HepG2 (cell line): ENCODE measurements around the gene TMEM107. TPM values are rescaled to one million over a fixed set of nuclear protein-coding genes. Genes with fewer than 3 reads are reported as not detected.
A peak's percentile ranks its signal among the peaks of the same experiment; 100 is the strongest.

Experiments used
- AHR ChIP-seq: IDR thresholded peaks from 2 replicates; pipeline ENCODE4 v1.6.1; 2018; ENCODE audit warnings: missing genetic modification reagents, missing compliant biosample characterization
- ARHGAP35 ChIP-seq: sonication (generic); formaldehyde crosslinking; IDR thresholded peaks from 2 replicates; pipeline ENCODE4 v1.9.0; 2022; ENCODE audit warnings: mild to moderate bottlenecking, inconsistent platforms, moderate library complexity, missing genetic modification reagents, borderline replicate concordance
- ARNT2 ChIP-seq: sonication (generic); formaldehyde crosslinking; IDR thresholded peaks from 2 replicates; pipeline ENCODE4 v1.8.0; 2022; ENCODE audit warnings: mild to moderate bottlenecking, low read depth, missing genetic modification reagents, moderate library complexity
- ATF7-NPFF ChIP-seq: sonication (generic); formaldehyde crosslinking; IDR thresholded peaks from 2 replicates; pipeline ENCODE4 v1.8.1; 2023; ENCODE audit warnings: mild to moderate bottlenecking, low read depth, missing genetic modification reagents, moderate library complexity
- ELF1 ChIP-seq: sonication (generic); formaldehyde crosslinking; IDR thresholded peaks from 2 replicates; pipeline ENCODE4 v1.4.0; 2020; ENCODE audit warnings: missing genetic modification reagents
- FLYWCH1 ChIP-seq: sonication (generic); formaldehyde crosslinking; IDR thresholded peaks from 2 replicates; pipeline ENCODE4 v1.8.1; 2023; ENCODE audit warnings: mild to moderate bottlenecking, missing genetic modification reagents
- FOSL1 ChIP-seq: sonication (generic); formaldehyde crosslinking; IDR thresholded peaks from 2 replicates; pipeline ENCODE4 v1.9.0; 2021; ENCODE audit warnings: missing genetic modification reagents, borderline replicate concordance
- HOXD1 ChIP-seq: sonication (generic); formaldehyde crosslinking; IDR thresholded peaks from 2 replicates; pipeline ENCODE4 v1.5.0; 2020; ENCODE audit warnings: missing genetic modification reagents
- NCOA2 ChIP-seq: sonication (generic); formaldehyde crosslinking; IDR thresholded peaks from 2 replicates; pipeline ENCODE4 v1.8.0; 2022; ENCODE audit warnings: inconsistent platforms
- NR2F1 ChIP-seq, 2 experiments: fragments of 450-650 bp in 1 of 2; formaldehyde crosslinking in 1 of 2; IDR thresholded peaks; 2 replicates each; pipeline versions ENCODE4 v1.5.0 to v1.6.1; 2016 to 2020; ENCODE audit warnings: mild to moderate bottlenecking in 1 of 2, missing compliant biosample characterization in 1 of 2, missing genetic modification reagents in 1 of 2, moderate library complexity in 1 of 2
- RELA ChIP-seq: sonication (generic); formaldehyde crosslinking; IDR thresholded peaks from 2 replicates; pipeline ENCODE4 v1.4.0; 2020; ENCODE audit warnings: missing genetic modification reagents
- TRIM24 ChIP-seq: sonication (generic); formaldehyde crosslinking; IDR thresholded peaks from 2 replicates; pipeline ENCODE4 v1.8.0; 2022; ENCODE audit warnings: mild to moderate bottlenecking, missing genetic modification reagents
- ZBTB42 ChIP-seq: sonication (generic); formaldehyde crosslinking; IDR thresholded peaks from 2 replicates; pipeline ENCODE4 v1.5.0; 2020; ENCODE audit warnings: mild to moderate bottlenecking, missing genetic modification reagents
- ZC3H4 ChIP-seq: sonication (generic); formaldehyde crosslinking; IDR thresholded peaks from 2 replicates; pipeline ENCODE4 v1.4.0; 2020; ENCODE audit warnings: missing genetic modification reagents, borderline replicate concordance
- ZFP36L2 ChIP-seq: sonication (generic); formaldehyde crosslinking; IDR thresholded peaks from 2 replicates; pipeline ENCODE4 v1.4.0; 2020; ENCODE audit warnings: missing genetic modification reagents
- ZNF235 ChIP-seq: sonication (generic); formaldehyde crosslinking; IDR thresholded peaks from 2 replicates; pipeline ENCODE4 v1.8.1; 2023; ENCODE audit warnings: mild to moderate bottlenecking, missing genetic modification reagents, borderline replicate concordance
- ZNF552 ChIP-seq: sonication (generic); formaldehyde crosslinking; IDR thresholded peaks from 2 replicates; pipeline ENCODE4 v1.9.0; 2022; ENCODE audit warnings: missing genetic modification reagents, mild to moderate bottlenecking, borderline replicate concordance
- ZNF724P ChIP-seq: sonication (generic); formaldehyde crosslinking; IDR thresholded peaks from 2 replicates; pipeline ENCODE4 v1.8.0; 2022; ENCODE audit warnings: missing genetic modification reagents, borderline replicate concordance
- ZNF773 ChIP-seq: sonication (generic); formaldehyde crosslinking; IDR thresholded peaks from 2 replicates; pipeline ENCODE4 v1.4.0; 2020; ENCODE audit warnings: missing genetic modification reagents, borderline replicate concordance
- ZNF782 ChIP-seq: sonication (generic); formaldehyde crosslinking; IDR thresholded peaks from 2 replicates; pipeline ENCODE4 v1.4.0; 2020; ENCODE audit warnings: missing genetic modification reagents, mild to moderate bottlenecking, borderline replicate concordance
- ZNF788 ChIP-seq: sonication (generic); formaldehyde crosslinking; IDR thresholded peaks from 2 replicates; pipeline ENCODE4 v1.5.0; 2020; ENCODE audit warnings: mild to moderate bottlenecking, missing genetic modification reagents, borderline replicate concordance
- ZNF879 ChIP-seq: sonication (generic); formaldehyde crosslinking; IDR thresholded peaks from 2 replicates; pipeline ENCODE4 v1.8.1; 2023; ENCODE audit warnings: missing genetic modification reagents
- ZSCAN21 ChIP-seq: sonication (generic); formaldehyde crosslinking; IDR thresholded peaks from 2 replicates; pipeline ENCODE4 v1.8.0; 2022; ENCODE audit warnings: mild to moderate bottlenecking, missing genetic modification reagents, moderate library complexity, borderline replicate concordance
- ZZZ3 ChIP-seq: sonication (generic); formaldehyde crosslinking; IDR thresholded peaks from 2 replicates; pipeline ENCODE4 v1.4.0; 2020; ENCODE audit warnings: missing genetic modification reagents, mild to moderate bottlenecking, borderline replicate concordance
- polyA plus RNA-seq, 8 experiments: library from polyadenylated mRNA; depleted of rRNA in 3 of 8; stranded (reverse) in 7 of 8; unstranded in 1 of 8; fragments of >200 nt; fragmentation: Illumina TruSeq in 4 of 8; extraction: Trizol in 4 of 8; gene quantifications; 2 replicates each; pipeline versions ENCODE4 v1.2.1 to v1.2.3, GENCODE V29; 2011 to 2016; ENCODE audit warnings: low read depth in 4 of 8, missing spikeins in 1 of 8, mixed read lengths in 1 of 8; ENCODE audit not compliant: insufficient read depth in 1 of 8
- total RNA-seq, 5 experiments: library from RNA; depleted of rRNA; stranded (reverse); fragments of >200 nt; fragmentation: Illumina TruSeq; extraction: Trizol; gene quantifications; 2 replicates each; pipeline ENCODE4 v1.2.3, GENCODE V29; 2016; ENCODE audit warnings: low read depth in 1 of 5
- TF ChIP-seq, protein P1 (sequence below): IDR thresholded peaks from 2 replicates; pipeline ENCODE4 v1.6.1; 2016; ENCODE audit warnings: control low read depth
- TF ChIP-seq, protein P2 (sequence below): IDR thresholded peaks from 2 replicates; pipeline ENCODE4 v1.6.1; 2016
- TF ChIP-seq, protein P3 (sequence below): sonication (generic); formaldehyde crosslinking; IDR thresholded peaks from 2 replicates; pipeline ENCODE4 v1.8.1; 2023; ENCODE audit warnings: mild to moderate bottlenecking, missing genetic modification reagents, borderline replicate concordance
- TF ChIP-seq, protein P4 (sequence below): sonication (generic); formaldehyde crosslinking; IDR thresholded peaks from 2 replicates; pipeline ENCODE4 v1.8.0; 2022; ENCODE audit warnings: mild to moderate bottlenecking, missing genetic modification reagents, moderate library complexity

The TMEM107 gene
- total and polyA plus RNA-seq, 2 of the 13 experiments (the other 11 are each of a cell fraction or from before 2014, with no cell fraction given), result 7.2 to 15.3 TPM

DNA sequence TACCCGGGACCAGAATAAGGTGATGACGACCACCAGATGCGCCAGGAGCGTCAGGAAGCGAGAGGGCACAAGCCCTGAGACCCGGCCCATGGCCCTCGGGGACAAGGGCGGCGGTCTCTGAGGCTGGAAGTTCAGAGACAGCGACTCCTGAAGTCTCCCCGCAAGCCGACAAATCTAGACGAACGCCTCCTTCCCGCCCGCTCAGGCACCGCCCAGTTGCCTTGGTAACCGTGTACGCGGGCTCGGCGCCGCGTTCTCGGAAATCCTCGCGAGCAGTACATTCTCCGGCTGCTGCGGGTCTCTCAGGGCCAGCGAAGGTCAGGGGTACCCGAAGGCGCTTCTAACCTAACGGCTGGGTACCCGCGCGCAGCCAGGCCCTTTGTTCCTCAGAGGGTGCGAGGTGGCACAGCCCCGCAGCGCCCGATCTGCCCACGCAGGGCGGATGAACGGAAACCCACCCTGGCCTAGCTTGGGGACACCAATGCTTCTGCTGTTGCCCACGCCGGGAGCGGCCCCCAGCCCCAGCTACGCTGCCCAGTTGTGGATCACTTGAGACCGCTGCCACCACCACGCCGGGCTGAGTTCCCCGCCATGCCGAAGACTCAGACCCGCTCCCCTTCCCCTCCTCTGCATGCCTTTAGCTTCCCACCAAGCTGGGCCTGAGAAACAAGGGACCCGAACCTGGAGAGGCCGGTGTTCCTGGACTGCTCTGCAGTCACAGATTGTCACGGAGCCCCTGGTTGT is at the start of gene TMEM107 (continued):
- TF ChIP-seq, protein P1, sequence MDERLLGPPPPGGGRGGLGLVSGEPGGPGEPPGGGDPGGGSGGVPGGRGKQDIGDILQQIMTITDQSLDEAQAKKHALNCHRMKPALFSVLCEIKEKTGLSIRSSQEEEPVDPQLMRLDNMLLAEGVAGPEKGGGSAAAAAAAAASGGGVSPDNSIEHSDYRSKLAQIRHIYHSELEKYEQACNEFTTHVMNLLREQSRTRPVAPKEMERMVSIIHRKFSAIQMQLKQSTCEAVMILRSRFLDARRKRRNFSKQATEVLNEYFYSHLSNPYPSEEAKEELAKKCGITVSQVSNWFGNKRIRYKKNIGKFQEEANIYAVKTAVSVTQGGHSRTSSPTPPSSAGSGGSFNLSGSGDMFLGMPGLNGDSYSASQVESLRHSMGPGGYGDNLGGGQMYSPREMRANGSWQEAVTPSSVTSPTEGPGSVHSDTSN (CRISPR knock-in tag), result no peak
- TF ChIP-seq ZZZ3 (CRISPR knock-in tag), result no peak
- 0 out of 2 replicates have a peak, but pooled peaks have one; percentile 21 for TF ChIP-seq ZNF879 (CRISPR knock-in tag)
- 0 out of 2 replicates have a peak, but pooled peaks have one; percentile 28 for TF ChIP-seq ARHGAP35 (CRISPR knock-in tag)
- TF ChIP-seq, protein P2, sequence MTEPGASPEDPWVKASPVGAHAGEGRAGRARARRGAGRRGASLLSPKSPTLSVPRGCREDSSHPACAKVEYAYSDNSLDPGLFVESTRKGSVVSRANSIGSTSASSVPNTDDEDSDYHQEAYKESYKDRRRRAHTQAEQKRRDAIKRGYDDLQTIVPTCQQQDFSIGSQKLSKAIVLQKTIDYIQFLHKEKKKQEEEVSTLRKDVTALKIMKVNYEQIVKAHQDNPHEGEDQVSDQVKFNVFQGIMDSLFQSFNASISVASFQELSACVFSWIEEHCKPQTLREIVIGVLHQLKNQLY (CRISPR knock-in tag), result no peak
- TF ChIP-seq ZNF552, result 0 out of 2 replicates have a peak, but pooled peaks have one; percentile 53
- TF ChIP-seq ZNF235 (CRISPR knock-in tag), result no peak
- no peak for TF ChIP-seq FOSL1
- no peak for TF ChIP-seq ZNF773 (CRISPR knock-in tag)
- TF ChIP-seq ZNF724P (CRISPR knock-in tag), result no peak
- no peak for TF ChIP-seq TRIM24
- TF ChIP-seq ZFP36L2, result no peak
- TF ChIP-seq NCOA2, result no peak
- TF ChIP-seq, protein P3, sequence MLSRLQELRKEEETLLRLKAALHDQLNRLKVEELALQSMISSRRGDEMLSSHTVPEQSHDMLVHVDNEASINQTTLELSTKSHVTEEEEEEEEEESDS, result no peak
- TF ChIP-seq ZNF782, result peak; percentile 10; the same call in 1 of the 2 replicates
- TF ChIP-seq ZNF788, result no peak
- peak; percentile 86; the same call in 1 of the 2 replicates for TF ChIP-seq ZSCAN21
- TF ChIP-seq, protein P4, sequence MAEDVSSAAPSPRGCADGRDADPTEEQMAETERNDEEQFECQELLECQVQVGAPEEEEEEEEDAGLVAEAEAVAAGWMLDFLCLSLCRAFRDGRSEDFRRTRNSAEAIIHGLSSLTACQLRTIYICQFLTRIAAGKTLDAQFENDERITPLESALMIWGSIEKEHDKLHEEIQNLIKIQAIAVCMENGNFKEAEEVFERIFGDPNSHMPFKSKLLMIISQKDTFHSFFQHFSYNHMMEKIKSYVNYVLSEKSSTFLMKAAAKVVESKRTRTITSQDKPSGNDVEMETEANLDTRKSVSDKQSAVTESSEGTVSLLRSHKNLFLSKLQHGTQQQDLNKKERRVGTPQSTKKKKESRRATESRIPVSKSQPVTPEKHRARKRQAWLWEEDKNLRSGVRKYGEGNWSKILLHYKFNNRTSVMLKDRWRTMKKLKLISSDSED (CRISPR knock-in tag), result no peak
- no peak for TF ChIP-seq RELA (CRISPR knock-in tag)
- no peak for TF ChIP-seq HOXD1 (CRISPR knock-in tag)
- 0 out of 2 replicates have a peak, but pooled peaks have one; percentile 16 for TF ChIP-seq ARNT2 (CRISPR knock-in tag)
- TF ChIP-seq ZC3H4, result no peak
- TF ChIP-seq FLYWCH1 (CRISPR knock-in tag), result no peak
- no peak for TF ChIP-seq AHR
- no peak for TF ChIP-seq ELF1
- no peak for TF ChIP-seq ZBTB42 (CRISPR knock-in tag)
- 0 out of 2 replicates have a peak, but pooled peaks have one; percentile 25 for TF ChIP-seq ATF7-NPFF
- TF ChIP-seq NR2F1 (CRISPR knock-in tag; IDR thresholded peaks at IDR 0.05), result peak; percentile 47 to 68; a peak in 2 of 4 replicates
